MM.1S (cell line): ENCODE results near the gene LMBR1L.

Source experiments
- CTCF ChIP-seq: fragments of 300-600 bp; sonication (generic); IDR thresholded peaks from 2 replicates; pipeline ENCODE4 v1.5.1; 2016; ENCODE audit warnings: antibody characterized with exemption, low read length, mixed read lengths
- EZH2 ChIP-seq: fragments of 300-600 bp; sonication (generic); optimal IDR thresholded peaks from 2 replicates; pipeline ENCODE3; 2017; ENCODE audit warnings: low read depth, mild to moderate bottlenecking, antibody characterized with exemption, low read length, mixed read lengths

GRCh38 chr12:49048953-49049352, 61.7 kb downstream of the LMBR1L start:
- TF ChIP-seq CTCF: no peak
- no peak for TF ChIP-seq EZH2
